H1 (cell line): ENCODE measurements around the gene POU2F1. TPM values are rescaled to one million over a fixed set of nuclear protein-coding genes. Genes with fewer than 3 reads are reported as not detected.

Experiments used
- CTCF ChIA-PET: fragments of 300-600 bp; sonication (Branson Sonifier 250); formaldehyde crosslinking; loops from one replicate; lab custom pipeline; 2021; ENCODE audit not compliant: partially characterized antibody; lab: Charles Lee
- POLR2A ChIA-PET: fragments of 300-600 bp; sonication (Branson Sonifier 250); formaldehyde crosslinking; loops from one replicate; lab custom pipeline; 2021; ENCODE audit warnings: inconsistent platforms; ENCODE audit not compliant: partially characterized antibody; lab: Charles Lee
- DNase-seq, 2 experiments: peaks; one replicate each; pipeline versions ENCODE4 v3.0.0 to v3.0.0-alpha.2; 2010 to 2022; ENCODE audit warnings: low spot score in 2 of 2, low read depth in 1 of 2, mixed read lengths in 1 of 2
- FAIRE-seq: peaks from 2 replicates; lab custom pipeline; 2011; peaks lifted over from hg19 to GRCh38; lab: Jason Lieb, UNC
- H2AFZ ChIP-seq: 2 replicates; pipeline ENCODE4 v1.8.1; 2012; ENCODE audit warnings: low read length, inconsistent platforms
- H2AK5ac ChIP-seq: 2 replicates; pipeline ENCODE4 v1.6.1; 2013; ENCODE audit warnings: low read depth, low read length
- H2BK120ac ChIP-seq: replicated peaks from 2 replicates; pipeline ENCODE3; 2013; ENCODE audit warnings: low read depth, low read length, inconsistent platforms
- H2BK12ac ChIP-seq: 2 replicates; pipeline ENCODE4 v1.6.1; 2013; ENCODE audit warnings: low read depth, low read length
- H2BK15ac ChIP-seq: 2 replicates; pipeline ENCODE4 v1.6.1; 2013; ENCODE audit warnings: low read length
- H2BK20ac ChIP-seq: 2 replicates; pipeline ENCODE4 v1.6.1; 2013; ENCODE audit warnings: low read length
- H2BK5ac ChIP-seq: 2 replicates; pipeline ENCODE4 v1.6.1; 2013; ENCODE audit warnings: low read depth, low read length
- H3K14ac ChIP-seq: 2 replicates; pipeline ENCODE4 v1.6.1; 2013; ENCODE audit warnings: inconsistent platforms; ENCODE audit not compliant: insufficient read length
- H3K18ac ChIP-seq: 2 replicates; pipeline ENCODE4 v1.6.1; 2013; ENCODE audit warnings: low read length; ENCODE audit errors: extremely low read depth
- H3K23ac ChIP-seq: 2 replicates; pipeline ENCODE4 v1.6.1; 2013; ENCODE audit warnings: inconsistent platforms; ENCODE audit not compliant: insufficient read length
- H3K23me2 ChIP-seq: 2 replicates; pipeline ENCODE4 v1.6.1; 2013; ENCODE audit warnings: low read depth, low read length
- H3K27ac ChIP-seq: 2 replicates; pipeline ENCODE4 v1.6.1; 2011; ENCODE audit warnings: low read depth, low read length, inconsistent platforms
- H3K27me3 ChIP-seq, 4 experiments: replicated peaks in 1 of 4; 1 replicate in 1 of 4; 2 replicates in 3 of 4; pipeline versions ENCODE4 v1.6.1 to v1.8.1; 2011 to 2013; ENCODE audit warnings: low read length in 3 of 4, mild to moderate bottlenecking in 3 of 4, inconsistent platforms in 2 of 4, mixed read lengths in 2 of 4, moderate library complexity in 1 of 4; ENCODE audit not compliant: control insufficient read depth in 3 of 4, insufficient read depth in 3 of 4; ENCODE audit errors: extremely low read depth in 1 of 4
- H3K36me3 ChIP-seq, 4 experiments: 2 replicates each; pipeline versions ENCODE4 v1.6.1 to v1.8.1; 2011 to 2013; ENCODE audit warnings: mild to moderate bottlenecking in 4 of 4, low read length in 3 of 4, moderate library complexity in 2 of 4, control low read depth in 1 of 4, inconsistent platforms in 1 of 4; ENCODE audit not compliant: insufficient read depth in 4 of 4, control insufficient read depth in 2 of 4
- H3K4ac ChIP-seq: replicated peaks from 2 replicates; pipeline ENCODE3; 2013; ENCODE audit warnings: low read length, low read depth, mixed read lengths, inconsistent platforms; ENCODE audit not compliant: insufficient read length
- H3K4me1 ChIP-seq, 4 experiments: replicated peaks in 1 of 4; 1 replicate in 1 of 4; 2 replicates in 3 of 4; pipeline versions ENCODE4 v1.6.1 to v1.8.1; 2011 to 2013; ENCODE audit warnings: low read length in 3 of 4, inconsistent platforms in 2 of 4, mixed read lengths in 1 of 4; ENCODE audit not compliant: insufficient read depth in 4 of 4, control insufficient read depth in 3 of 4
- H3K4me2 ChIP-seq, 2 experiments: 2 replicates each; pipeline versions ENCODE4 v1.6.1 to v1.8.1; 2011 to 2013; ENCODE audit warnings: low read depth in 2 of 2, low read length in 2 of 2, control low read depth in 1 of 2, inconsistent platforms in 1 of 2, mild to moderate bottlenecking in 1 of 2; ENCODE audit not compliant: insufficient read depth in 1 of 2
- H3K4me3 ChIP-seq, 4 experiments: fragments of 200-600, 300-600 bp in 1 of 4; sonication (generic), shearing (Covaris generic), sonication (Bioruptor Twin) in 1 of 4; 2 replicates each; pipeline versions ENCODE4 v1.5.1 to v1.8.1; 2011 to 2016; ENCODE audit warnings: low read length in 4 of 4, low read depth in 3 of 4, control low read depth in 2 of 4, inconsistent platforms in 2 of 4, mild to moderate bottlenecking in 2 of 4, mixed read lengths in 1 of 4, moderate library complexity in 1 of 4; ENCODE audit not compliant: insufficient read depth in 2 of 4; ENCODE audit errors: extremely low read depth in 1 of 4
- H3K56ac ChIP-seq: replicated peaks from 2 replicates; pipeline ENCODE3; 2013; ENCODE audit warnings: low read depth, mild to moderate bottlenecking, mixed read lengths, low read length, inconsistent platforms; ENCODE audit not compliant: insufficient read length
- H3K79me1 ChIP-seq: 2 replicates; pipeline ENCODE4 v1.6.1; 2013; ENCODE audit warnings: low read depth, low read length, control low read depth
- H3K79me2 ChIP-seq, 2 experiments: 2 replicates each; pipeline versions ENCODE4 v1.6.1 to v1.8.1; 2012 to 2013; ENCODE audit warnings: low read length in 2 of 2, mild to moderate bottlenecking in 2 of 2, inconsistent platforms in 1 of 2; ENCODE audit not compliant: insufficient read depth in 2 of 2, control insufficient read depth in 1 of 2
- H3K9ac ChIP-seq, 4 experiments: replicated peaks in 1 of 4; 1 replicate in 1 of 4; 2 replicates in 3 of 4; pipeline versions ENCODE4 v1.6.1 to v1.8.1; 2011 to 2013; ENCODE audit warnings: low read depth in 3 of 4, low read length in 3 of 4, control low read depth in 2 of 4, mild to moderate bottlenecking in 2 of 4, moderate library complexity in 2 of 4, inconsistent platforms in 1 of 4; ENCODE audit errors: extremely low read depth in 1 of 4
- H3K9me3 ChIP-seq, 2 experiments: 2 replicates each; pipeline versions ENCODE4 v1.6.1 to v1.8.1; 2012 to 2013; ENCODE audit warnings: mild to moderate bottlenecking in 2 of 2, moderate library complexity in 2 of 2, control low read depth in 1 of 2, inconsistent platforms in 1 of 2, low read depth in 1 of 2, low read length in 1 of 2, mixed read lengths in 1 of 2; ENCODE audit not compliant: insufficient read depth in 2 of 2
- H4K20me1 ChIP-seq, 2 experiments: replicated peaks in 1 of 2; 2 replicates each; pipeline versions ENCODE3 to v1.8.1; 2011 to 2013; ENCODE audit warnings: inconsistent platforms in 2 of 2, low read length in 2 of 2, mild to moderate bottlenecking in 1 of 2; ENCODE audit not compliant: insufficient read depth in 2 of 2, control insufficient read depth in 1 of 2
- H4K5ac ChIP-seq: 2 replicates; pipeline ENCODE4 v1.6.1; 2013; ENCODE audit warnings: low read length, low read depth, mixed read lengths, inconsistent platforms; ENCODE audit not compliant: insufficient read length
- H4K8ac ChIP-seq: 2 replicates; pipeline ENCODE4 v1.8.0; 2013; ENCODE audit warnings: mild to moderate bottlenecking, moderate library complexity, low read length, inconsistent platforms; ENCODE audit not compliant: insufficient read depth; ENCODE audit errors: extremely low read depth
- H4K91ac ChIP-seq: replicated peaks from 2 replicates; pipeline ENCODE3; 2013; ENCODE audit warnings: low read length, mixed read lengths, inconsistent platforms; ENCODE audit not compliant: insufficient read length
- WGBS, 2 experiments: shearing (Covaris generic) in 1 of 2; methylation state at CpG; one replicate each; pipeline versions ENCODE4 v1.1.6 to v1.1.7; 2013 to 2015; ENCODE audit warnings: low lambda C conversion rate in 2 of 2, mixed read lengths in 2 of 2, inconsistent platforms in 1 of 2, low coverage in 1 of 2, missing lambda C conversion rate in 1 of 2; ENCODE audit not compliant: insufficient replicate concordance in 2 of 2, insufficient coverage in 1 of 2, insufficient read length in 1 of 2; ENCODE audit errors: extremely low coverage in 1 of 2, missing lambda C conversion rate in 1 of 2; 5-methylcytosine and 5-hydroxymethylcytosine counted together
- polyA plus RNA-seq, 7 experiments: library from polyadenylated mRNA; depleted of rRNA in 3 of 7; stranded (reverse) in 5 of 7; unstranded in 2 of 7; fragments of >200 nt in 5 of 7; fragments of 200-250 nt in 2 of 7; gene quantifications; 1 replicate in 5 of 7; 2 replicates in 1 of 7; 4 replicates in 1 of 7; pipeline versions ENCODE4 v1.2.1 to v1.2.3, GENCODE V29; 2011 to 2013; ENCODE audit warnings: missing spikeins in 2 of 7, mixed read lengths in 2 of 7
- total RNA-seq: library from RNA; stranded (reverse); fragmentation: NEBNext Ultra II Directional; extraction: Animal tissue kit (Norgen Biotek cat#: 25700); gene quantifications from 2 replicates; pipeline ENCODE4 v1.2.1, GENCODE V29; 2021

POU2F1 gene
- total and polyA plus RNA-seq, 2 of the 8 experiments (the other 6 are each of a cell fraction or from before 2014, with no cell fraction given) = 37.0 to 57.2 TPM

DNA sequence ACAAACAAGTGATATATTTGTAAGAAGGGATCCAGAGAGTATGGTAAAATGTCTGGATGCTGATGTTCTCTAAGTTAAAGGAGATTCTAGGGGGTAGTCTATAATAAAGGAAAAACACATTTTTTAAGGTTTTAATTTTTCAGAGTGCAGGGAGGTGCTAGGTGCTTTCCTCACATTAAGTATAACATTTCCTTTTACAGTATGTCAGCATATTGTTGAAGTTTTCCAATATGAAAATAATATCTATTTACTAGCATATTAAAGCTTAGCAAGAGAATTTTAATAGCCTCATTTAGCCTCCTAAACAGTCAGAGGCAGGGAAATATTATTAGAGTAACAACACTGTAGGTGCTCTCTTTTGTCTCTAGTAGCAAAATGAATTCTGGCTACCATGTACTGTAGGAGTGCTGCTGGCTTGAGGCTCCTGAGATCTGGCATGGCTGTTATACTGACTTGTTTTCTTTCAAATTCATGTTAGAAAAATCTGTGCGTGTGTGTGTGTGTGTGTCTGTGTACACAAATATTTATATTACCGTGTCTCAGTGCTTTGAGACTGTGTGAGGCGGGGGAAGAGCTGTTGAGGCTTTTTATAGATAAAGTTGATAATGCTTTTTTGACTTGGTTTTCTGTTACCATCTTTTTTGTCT is 71.0 kb downstream of the POU2F1 start:
- Histone ChIP-seq H4K20me1 (peaks cover 0 to 4% of the 10 kb centered on the region in 2 experiments), H2BK20ac (no peak overlapping the region), H3K36me3 (no peaks in the 10 kb centered on the region), H3K79me1 (peaks cover 8% of the 10 kb centered on the region), H3K18ac (no peak overlapping the region), H2BK15ac (no peak overlapping the region), H2BK12ac (no peak overlapping the region), H4K91ac (no peak overlapping the region), H3K79me2 (peaks cover 6 to 96% of the 10 kb centered on the region in 2 experiments; a peak in 3 of 4 replicates), H3K27me3 (no peaks in the 10 kb centered on the region), H3K4me2 (no peak overlapping the region), H2AK5ac (no peak overlapping the region), H3K4me1 (peaks cover 0 to 2% (median 0%) of the 10 kb centered on the region in 4 experiments; a peak in 2 of 7 replicates), H3K14ac (no peak overlapping the region), H2BK5ac (no peak overlapping the region), H3K4me3 (no peak overlapping the region), H3K9ac (no peak overlapping the region), H3K27ac (no peak overlapping the region), H2BK120ac (no peak overlapping the region), H3K23ac (no peak overlapping the region), H3K9me3 (no peaks in the 10 kb centered on the region), H3K56ac (no peak overlapping the region), H3K23me2 (no peaks in the 10 kb centered on the region), H4K5ac (no peak overlapping the region), H4K8ac (no peak overlapping the region), H2AFZ (no peak overlapping the region), H3K4ac (no peak overlapping the region)
- FAIRE-seq (no peak), DNase-seq (no peak)
- CTCF ChIA-PET = interaction anchor here (0.6 to 1.6 kb wide), 4 partner anchors 9 to 242 kb away, joined by 3 to 5 read pairs (median 4); no protein-coding TSS in a partner anchor
- POLR2A ChIA-PET = interaction anchor here (1.2 kb wide), 1 partner anchor 11 kb away, joined by 4 read pairs; no protein-coding TSS in a partner anchor
- 86% methylated on average over 3 of the region's 3 CpGs; no CpG with 5 or more reads in 1 of the 2 experiments for WGBS, 2 experiments
